Suprapubic skin (tissue), 4 donors: ENCODE measurements around the gene RNF138. TPM values are rescaled to one million over a fixed set of nuclear protein-coding genes. Genes with fewer than 3 reads are reported as not detected.
"Not testable (repeated sequence)": the region's sequence is repeated elsewhere in the genome, so short reads cannot be mapped to it uniquely, and the experiment has no call there.

ENCODE experiments used
- DNase-seq, 2 donors: peaks; one replicate each; pipeline ENCODE4 v3.0.0-alpha.2; 2019; ENCODE audit warnings: low spot score in 2 of 2
- H3K27ac ChIP-seq: fragments of 200-600 bp; sonication (generic); one replicate; pipeline ENCODE4 v1.5.1; 2019
- H3K27me3 ChIP-seq: fragments of 200-600 bp; sonication (generic); one replicate; pipeline ENCODE4 v1.5.1; 2019
- H3K36me3 ChIP-seq: fragments of 200-600 bp; sonication (generic); one replicate; pipeline ENCODE4 v1.5.1; 2019
- H3K4me1 ChIP-seq: fragments of 200-600 bp; sonication (generic); one replicate; pipeline ENCODE4 v1.5.1; 2019
- H3K4me3 ChIP-seq: fragments of 200-600 bp; sonication (generic); one replicate; pipeline ENCODE4 v1.5.1; 2019; ENCODE audit warnings: mild to moderate bottlenecking
- H3K9me3 ChIP-seq: fragments of 200-600 bp; sonication (generic); one replicate; pipeline ENCODE4 v1.5.1; 2019
- CTCF ChIP-seq, 2 donors: fragments of 200-600 bp in 1 of 2; fragments of 450-650 bp in 1 of 2; sonication (generic) in 1 of 2; IDR thresholded peaks; one replicate each; pipeline ENCODE4 v1.5.1; 2016 to 2019; ENCODE audit warnings: antibody characterized with exemption in 2 of 2, mild to moderate bottlenecking in 1 of 2, moderate library complexity in 1 of 2
- EP300 ChIP-seq: sonication (generic); formaldehyde crosslinking; IDR thresholded peaks from one replicate; pipeline ENCODE4 v1.6.1; 2017; ENCODE audit warnings: antibody characterized with exemption
- POLR2A ChIP-seq, 2 donors: fragments of 450-650 bp; IDR thresholded peaks; one replicate each; pipeline ENCODE4 v1.6.1; 2017; ENCODE audit warnings: antibody characterized with exemption in 2 of 2, mild to moderate bottlenecking in 2 of 2, moderate library complexity in 2 of 2
- POLR2AphosphoS5 ChIP-seq, 3 donors: sonication (generic); formaldehyde crosslinking; IDR thresholded peaks; one replicate each; pipeline ENCODE4 v1.6.1; 2017; ENCODE audit warnings: antibody characterized with exemption in 3 of 3
- WGBS: methylation state at CpG from one replicate; pipeline ENCODE4 v1.1.5; 2018; 5-methylcytosine and 5-hydroxymethylcytosine counted together
- total RNA-seq, 4 donors: library from RNA; depleted of rRNA; stranded (reverse); fragments of >200 nt; gene quantifications; one replicate each; pipeline ENCODE4 v1.1.0, GENCODE V29; 2016

The RNF138 gene
- total RNA-seq, 4 donors from 2014 or later, result 14.4 to 28.6 (median 19.5) TPM

- Histone ChIP-seq H3K27ac (no peak overlapping the region), H3K9me3 (no peaks in the 10 kb centered on the region), H3K4me1 (no peaks in the 10 kb centered on the region), H3K36me3 (no peaks in the 10 kb centered on the region), H3K4me3 (no peak overlapping the region), H3K27me3 (no peaks in the 10 kb centered on the region)
- TF ChIP-seq EP300 (no peak), CTCF (IDR thresholded peaks at IDR 0.05) (no peak), POLR2A (IDR thresholded peaks at IDR 0.05) (no peak), POLR2AphosphoS5 (IDR thresholded peaks at IDR 0.05) (no peak)
- WGBS, result 100% methylated on average over 1 of the region's 1 CpG
- no peak for DNase-seq
Observed at GRCh38 chr18:32074206-32074605, 17.5 kb upstream of the RNF138 start.

GRCh38 chr18:32078845-32079244, 12.8 kb upstream of the RNF138 start:
- no peak overlapping the region for H3K4me3 ChIP-seq
- H3K9me3 ChIP-seq, result no peaks in the 10 kb centered on the region
- no peak overlapping the region for H3K27ac ChIP-seq
- TF ChIP-seq POLR2A (IDR thresholded peaks at IDR 0.05), result no peak
- DNase-seq, result no peak
- WGBS, result 94% methylated on average over 2 of the region's 2 CpGs
- no peaks in the 10 kb centered on the region for H3K4me1 ChIP-seq
- H3K27me3 ChIP-seq, result no peaks in the 10 kb centered on the region
- no peaks in the 10 kb centered on the region for H3K36me3 ChIP-seq

- H3K9me3 ChIP-seq, result no peaks in the 10 kb centered on the region
- H3K36me3 ChIP-seq, result no peaks in the 10 kb centered on the region
- H3K4me1 ChIP-seq, result peaks cover 22% of the 10 kb centered on the region
- H3K4me3 ChIP-seq, result no peak overlapping the region
- no peak for DNase-seq
- no peaks in the 10 kb centered on the region for H3K27me3 ChIP-seq
- 53% methylated on average over 1 of the region's 1 CpG for WGBS
- TF ChIP-seq EP300 (no peak), POLR2AphosphoS5 (IDR thresholded peaks at IDR 0.05) (no peak), CTCF (IDR thresholded peaks at IDR 0.05) (no peak), POLR2A (IDR thresholded peaks at IDR 0.05) (no peak)
- no peak overlapping the region for H3K27ac ChIP-seq
Observed at GRCh38 chr18:32081881-32082280, 9.8 kb upstream of the RNF138 start.

GRCh38 chr18:32083781-32084180, 7.9 kb upstream of the RNF138 start:
- no peak for TF ChIP-seq POLR2AphosphoS5 (IDR thresholded peaks at IDR 0.05)
- no peak for TF ChIP-seq EP300
- TF ChIP-seq POLR2A (IDR thresholded peaks at IDR 0.05), result no peak
- no peak for TF ChIP-seq CTCF (IDR thresholded peaks at IDR 0.05)
- H3K27ac ChIP-seq, result no peak overlapping the region
- no peaks in the 10 kb centered on the region for H3K27me3 ChIP-seq
- peaks cover 22% of the 10 kb centered on the region for H3K4me1 ChIP-seq
- H3K9me3 ChIP-seq, result no peaks in the 10 kb centered on the region
- 93% methylated on average over 8 of the region's 8 CpGs for WGBS
- no peak overlapping the region for H3K4me3 ChIP-seq
- H3K36me3 ChIP-seq, result no peaks in the 10 kb centered on the region
- DNase-seq, result no peak

- no peak overlapping the region for H3K4me3 ChIP-seq
- no peak for DNase-seq
- no peak overlapping the region for H3K27ac ChIP-seq
- 73% methylated on average over 6 of the region's 6 CpGs for WGBS
- no peaks in the 10 kb centered on the region for H3K36me3 ChIP-seq
- peaks cover 30% of the 10 kb centered on the region for H3K4me1 ChIP-seq
- H3K27me3 ChIP-seq, result no peaks in the 10 kb centered on the region
- TF ChIP-seq POLR2A (IDR thresholded peaks at IDR 0.05) (no peak), EP300 (no peak), POLR2AphosphoS5 (IDR thresholded peaks at IDR 0.05) (no peak), CTCF (IDR thresholded peaks at IDR 0.05) (no peak)
- H3K9me3 ChIP-seq, result no peaks in the 10 kb centered on the region
Observed at GRCh38 chr18:32086881-32087280, 4.8 kb upstream of the RNF138 start.

GRCh38 chr18:32090831-32091230, 843 bp upstream of the RNF138 start:
- peaks cover 36% of the 10 kb centered on the region for H3K4me1 ChIP-seq
- H3K27ac ChIP-seq, DNase-seq, H3K27me3 ChIP-seq, H3K4me3 ChIP-seq, H3K9me3 ChIP-seq, H3K36me3 ChIP-seq: not testable (repeated sequence)
- 91% methylated on average over 16 of the region's 16 CpGs for WGBS
